Activated CD8-positive, alpha-beta memory T cell treated with anti-CD3 and anti-CD28 coated beads, Interleukin-2, amount 50 U/mL, for 1 hour (primary cell): ENCODE measurements around the gene EGR1.
"Not testable (repeated sequence)": the region's sequence is repeated elsewhere in the genome, so short reads cannot be mapped to it uniquely, and the experiment has no call there.

Experiments
- DNase-seq: peaks from one replicate; pipeline ENCODE4 v3.0.0-alpha.2; 2020; ENCODE audit errors: extremely low read depth

Gene EGR1

GRCh38 chr5:138507485-138507884 is 42.2 kb downstream of the EGR1 start:
- not testable (repeated sequence) for DNase-seq

- DNase-seq = no peak
Observed at GRCh38 chr5:138508958-138509357, 43.7 kb downstream of the EGR1 start.

GRCh38 chr5:138514021-138514420 is 48.7 kb downstream of the EGR1 start:
- DNase-seq = no peak

GRCh38 chr5:138515556-138516245 is 50.4 kb downstream of the EGR1 start:
- DNase-seq = no peak

GRCh38 chr5:138517437-138517836 is 52.2 kb downstream of the EGR1 start:
- DNase-seq = no peak
